T-helper 1 cell treated with Interleukin-12 subunit alpha and Interleukin-12 subunit beta and Interleukin-4 antibody, amounts not matched to agents 30 ng/mL and 1 ng/mL, for 36 hours (primary cell): ENCODE results near the gene NBL1. TPM values are rescaled to one million over a fixed set of nuclear protein-coding genes. Genes with fewer than 3 reads are reported as not detected.

ENCODE experiments used
- intact Hi-C: fragments of 100-400 bp; cut with micrococcal nuclease; formaldehyde crosslinking; loops from one replicate; pipeline ENCODE4 v1.15.1; 2024
- total RNA-seq: library from RNA; stranded (reverse); gene quantifications from 2 replicates; pipeline ENCODE4 v1.2.3, GENCODE V29; 2022

Gene NBL1
- total RNA-seq, 1 donor from 2014 or later, result 34.0 TPM

GRCh38 chr1:19695772-19696171 is 51.7 kb downstream of the NBL1 start:
- intact Hi-C loops, result no loop called here

DNA sequence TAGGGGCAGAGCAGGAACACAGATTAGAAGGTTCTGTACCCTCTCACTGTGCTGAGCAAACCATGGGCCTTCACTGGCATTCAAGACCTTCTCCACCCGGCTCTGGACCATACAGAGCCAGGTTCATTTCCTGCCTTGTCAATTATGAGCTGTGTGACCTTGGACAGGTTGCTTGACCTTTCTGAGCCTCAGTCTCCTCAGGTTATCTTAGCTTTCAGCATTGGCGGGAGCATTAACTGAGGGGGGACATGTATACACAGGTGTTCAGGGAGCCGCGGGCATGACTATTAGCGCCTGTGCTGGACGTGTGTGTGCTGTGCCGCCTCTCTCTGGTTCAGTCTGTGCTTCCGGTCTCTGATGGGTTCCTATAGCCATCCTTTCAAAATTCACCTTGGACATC is 52.7 kb downstream of the NBL1 start:
- intact Hi-C loops, result no loop called here

GRCh38 chr1:19698181-19698580 is 54.1 kb downstream of the NBL1 start:
- intact Hi-C loops, result no loop called here

DNA sequence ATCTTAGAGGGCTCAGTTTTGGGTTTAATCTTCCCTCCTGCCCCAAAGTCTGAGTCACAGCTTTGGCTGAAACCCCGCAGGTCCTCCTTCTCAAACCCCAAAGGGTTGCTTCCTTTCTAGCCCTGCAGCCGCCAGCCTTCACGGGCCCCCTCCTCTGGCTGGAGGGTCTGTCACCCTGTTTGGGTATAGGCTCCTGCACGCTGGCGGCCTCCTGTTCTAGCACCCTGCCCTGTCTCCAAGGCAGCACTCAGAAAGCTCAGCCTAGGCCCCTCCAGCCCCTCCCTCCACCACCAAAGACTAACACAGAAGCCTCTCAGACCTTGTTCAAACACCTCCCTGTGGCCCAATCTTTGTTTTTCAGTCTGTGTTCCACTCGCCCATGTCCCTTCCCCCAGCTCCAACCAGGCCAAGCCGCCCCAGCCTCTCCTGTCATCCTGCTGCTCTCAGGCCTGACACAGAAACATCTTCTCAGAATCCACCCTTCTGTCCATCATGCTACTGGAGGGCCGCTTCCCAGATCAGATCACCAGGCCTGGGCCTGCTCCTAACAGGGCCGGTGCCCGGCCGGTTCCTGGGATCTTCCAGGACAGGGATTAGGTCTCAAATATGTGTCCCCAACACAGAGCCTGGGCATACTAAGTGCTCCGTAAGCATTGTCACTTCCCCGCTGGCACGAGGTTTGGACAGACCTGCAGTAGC is 56.1 kb downstream of the NBL1 start:
- intact Hi-C loops, result no loop called here

GRCh38 chr1:19703280-19703679 is 59.2 kb downstream of the NBL1 start:
- intact Hi-C loops, result no loop called here

DNA sequence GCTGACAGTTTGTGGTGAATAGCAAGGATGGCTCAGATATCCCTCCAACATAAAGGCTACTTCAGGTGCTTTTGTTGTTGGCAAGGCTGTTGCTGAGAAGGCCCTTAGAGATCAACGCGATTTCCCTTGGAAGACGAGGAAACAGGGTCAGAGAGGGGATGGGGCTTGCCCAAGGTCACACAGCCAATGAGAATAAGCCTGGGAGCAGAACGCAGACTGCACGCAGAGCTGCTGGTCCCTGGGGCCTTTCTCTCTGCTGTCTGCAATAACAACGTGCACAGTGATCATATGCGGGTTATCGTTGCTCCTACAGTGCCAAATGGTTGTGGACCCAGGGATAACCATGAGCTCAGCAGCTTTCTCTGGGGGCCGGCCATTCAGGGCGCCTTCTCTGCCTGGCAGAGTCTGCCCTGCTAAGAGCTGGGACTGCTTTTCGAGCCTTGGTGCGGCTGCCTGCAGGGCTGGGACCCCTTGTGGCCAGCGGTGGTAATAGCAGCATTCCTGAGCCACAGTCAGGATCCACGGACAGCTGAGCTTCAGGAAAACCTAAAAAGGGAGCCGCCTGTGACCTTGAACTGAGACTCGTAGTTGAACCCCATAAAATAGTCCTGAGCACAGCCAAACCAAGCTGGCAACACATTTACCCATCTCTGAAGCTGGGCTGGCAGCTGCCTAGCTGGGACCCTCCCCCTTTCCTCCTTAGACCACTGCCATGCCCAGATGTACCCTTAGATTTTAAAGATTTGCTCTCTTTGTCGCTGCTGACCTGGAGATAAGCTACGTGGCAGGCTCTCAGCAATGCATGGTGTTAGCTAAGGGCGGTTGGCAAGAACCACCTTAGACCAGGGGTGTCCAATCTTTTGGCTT is 60.4 kb downstream of the NBL1 start:
- intact Hi-C loops, result loop anchor here (1.0 kb wide), 1 partner anchor 43 kb away; no protein-coding TSS in a partner anchor

DNA sequence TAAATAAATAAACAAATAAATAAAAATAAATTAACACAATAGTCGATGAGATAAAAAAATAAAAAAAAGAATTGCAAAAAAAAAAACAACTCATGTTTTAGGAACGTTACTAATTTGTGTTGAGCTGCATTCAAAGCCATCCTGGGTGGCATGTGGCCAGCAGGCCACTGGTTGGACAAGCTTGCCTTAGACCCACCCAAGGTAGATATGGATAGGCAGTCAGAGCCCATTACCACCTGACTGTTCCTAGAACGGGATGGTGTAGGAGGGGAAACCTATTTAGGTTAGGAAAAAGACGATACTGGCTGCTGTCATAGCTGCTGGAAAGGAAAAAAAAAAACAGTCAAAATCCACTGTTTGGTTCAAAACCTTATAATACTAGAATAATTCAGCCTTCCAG is 61.4 kb downstream of the NBL1 start:
- intact Hi-C loops, result no loop called here

DNA sequence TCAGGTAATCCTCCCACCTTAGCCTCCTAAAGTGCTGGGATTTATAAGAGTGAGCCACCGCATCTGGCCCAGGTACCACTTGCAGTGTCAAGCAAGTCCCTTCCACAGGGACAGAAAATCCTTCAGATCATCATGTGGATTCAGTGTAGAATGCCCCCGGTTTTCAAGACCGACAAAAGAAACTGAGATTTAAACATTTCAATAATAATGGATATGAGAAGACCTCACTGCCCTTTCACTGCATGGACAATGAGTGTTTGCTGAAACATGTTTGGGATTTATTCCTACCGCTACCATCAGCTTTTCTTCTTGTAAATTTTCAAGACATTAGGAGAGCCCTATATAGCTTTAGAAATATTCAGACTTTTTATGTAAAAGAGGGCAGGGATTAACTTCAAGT is 62.0 kb downstream of the NBL1 start:
- intact Hi-C loops, result no loop called here

Other genes starting within 250 kb of the NBL1 start
- 558 and 561 TPM in 2 replicates for gene CAPZB, start 158.8 kb upstream of the NBL1 start, total RNA-seq
- gene HTR6, start 20.6 kb downstream of the NBL1 start, total RNA-seq, result not detected in 2 replicates
- 14.7 and 16.8 TPM in 2 replicates for gene TMCO4, start 155.6 kb downstream of the NBL1 start, total RNA-seq
- gene RNF186, start 171.0 kb downstream of the NBL1 start, total RNA-seq, result not detected in 2 replicates
- 11.9 and 13.6 TPM in 2 replicates for gene OTUD3, start 238.1 kb downstream of the NBL1 start, total RNA-seq